HG02798 (cell line): ENCODE data around the gene TTLL1.

Experiments used
- ATAC-seq: cut with Tn5 transposase; IDR thresholded peaks from one replicate; pipeline ENCODE4 v1.9.1; 2021; ENCODE audit warnings: mild to moderate bottlenecking; ENCODE audit not compliant: unreplicated experiment, poor library complexity

The TTLL1 gene

GRCh38 chr22:43088984-43089717 lies at the start of gene TTLL1:
Gene TTLL1, minus strand, starts transcription at chr22:43089391. Its CDS starts 13,805 bp downstream, at chr22:43075586.
- peak; percentile 90 for ATAC-seq

- ATAC-seq, result no peak
These were observed 47.6 kb upstream of the TTLL1 start for GRCh38 chr22:43136801-43137200.

- ATAC-seq, result no peak
These were observed 47.1 kb upstream of the TTLL1 start for GRCh38 chr22:43136255-43136654.

- ATAC-seq, result no peak
These were observed 46.4 kb upstream of the TTLL1 start for GRCh38 chr22:43135565-43135964.

DNA sequence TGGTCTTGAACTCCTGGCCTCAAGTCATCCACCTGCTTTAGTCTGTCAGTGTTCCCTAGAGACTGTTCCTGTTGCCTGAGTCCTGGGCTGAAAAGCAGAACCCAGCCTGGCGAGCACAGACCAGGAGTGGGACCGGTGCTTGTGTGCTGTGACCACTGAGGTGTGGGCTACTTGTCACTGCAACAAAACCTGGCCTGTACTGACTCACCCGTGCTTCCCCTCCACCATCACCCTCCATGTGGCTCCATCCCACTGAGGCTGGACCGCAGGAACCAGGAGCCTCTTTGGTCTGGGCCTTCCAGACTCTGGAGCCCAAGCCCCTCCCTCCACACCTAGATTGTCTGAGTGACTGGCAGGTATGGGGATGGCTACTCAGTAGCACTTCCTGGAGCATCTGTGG lies 45.4 kb upstream of the TTLL1 start:
- no peak for ATAC-seq

DNA sequence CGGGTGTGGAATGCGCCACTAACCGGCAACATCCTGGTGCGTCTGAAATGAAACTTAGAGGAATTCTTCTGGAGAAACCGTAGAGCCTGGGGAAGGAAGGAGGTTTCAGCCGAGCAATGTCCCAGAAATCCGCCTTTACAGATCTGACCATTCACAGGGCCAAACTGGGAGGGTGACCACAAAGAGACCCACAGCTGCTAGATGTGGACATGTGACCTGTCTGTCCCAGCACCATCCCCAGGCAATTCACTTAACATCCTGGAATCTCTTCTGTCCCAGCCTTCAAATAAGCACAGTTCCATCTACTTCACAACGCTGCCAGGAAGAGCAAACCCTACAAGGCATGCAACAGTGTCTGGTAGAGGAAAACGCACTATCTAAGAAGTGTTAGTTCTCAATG lies 44.2 kb upstream of the TTLL1 start:
- no peak for ATAC-seq

DNA sequence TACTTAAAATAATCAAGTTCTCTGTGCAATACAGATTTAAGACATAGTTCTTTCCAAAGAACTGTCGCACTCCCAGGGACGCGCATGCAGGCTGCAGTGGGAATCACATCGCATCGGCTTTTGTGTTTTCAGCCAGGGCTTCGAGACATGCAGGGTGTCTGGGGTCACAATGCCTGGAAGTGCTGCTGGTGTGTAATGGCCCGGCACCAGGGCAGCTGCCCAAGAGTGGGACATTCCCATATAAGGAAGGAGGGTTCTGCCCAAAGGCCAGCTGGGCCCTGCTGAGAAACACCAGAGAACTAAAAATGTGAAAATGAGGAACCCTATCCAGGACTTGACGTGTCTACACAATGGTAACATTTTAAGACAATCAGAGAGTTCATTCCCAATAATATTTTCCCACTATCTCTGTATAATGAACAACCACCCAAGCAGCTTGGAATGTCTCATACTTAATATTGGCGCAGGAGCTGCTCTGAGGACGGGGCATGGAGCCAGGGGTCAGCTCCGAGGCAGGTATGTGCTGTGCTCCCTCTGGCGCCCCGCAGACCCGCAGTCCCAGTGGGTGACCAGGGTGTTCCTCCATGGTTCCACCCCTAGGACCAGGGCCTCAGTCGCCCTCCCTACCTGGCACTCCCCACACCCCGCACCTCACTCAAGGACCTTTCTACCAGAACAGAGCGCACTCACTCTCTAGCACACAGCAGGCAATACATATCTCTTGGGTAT lies 42.7 kb upstream of the TTLL1 start:
- no peak for ATAC-seq

- no peak for ATAC-seq
These were observed 40.5 kb upstream of the TTLL1 start for GRCh38 chr22:43129426-43130425.

GRCh38 chr22:43128928-43129424 lies 39.8 kb upstream of the TTLL1 start:
- no peak for ATAC-seq

DNA sequence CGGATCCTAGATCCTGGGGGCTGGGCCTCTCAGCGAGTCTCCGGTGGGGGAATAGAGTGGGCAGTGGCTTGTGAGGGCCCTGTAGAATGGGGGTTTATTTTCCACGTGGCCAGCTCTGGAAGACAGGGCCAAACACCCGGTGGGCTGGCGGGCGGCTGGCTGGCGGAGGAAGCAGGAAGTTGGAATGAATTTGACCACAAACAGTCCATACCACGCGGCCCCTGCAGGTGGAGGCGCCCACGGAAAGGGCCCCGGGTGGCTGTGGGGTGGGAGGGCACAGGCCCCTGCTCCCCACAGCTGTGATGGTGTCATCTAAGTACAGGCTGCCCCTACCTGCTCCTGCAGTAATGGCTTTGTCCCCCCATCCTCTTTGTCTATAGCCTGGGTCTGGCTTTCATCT lies 38.9 kb upstream of the TTLL1 start:
- ATAC-seq, result no peak

- no peak for ATAC-seq
These were observed 38.1 kb upstream of the TTLL1 start for GRCh38 chr22:43127166-43127908.

- ATAC-seq, result no peak
These were observed 37.4 kb upstream of the TTLL1 start for GRCh38 chr22:43126501-43127165.

- peak; percentile 78 for ATAC-seq
These were observed 29.8 kb upstream of the TTLL1 start for GRCh38 chr22:43118953-43119458.

- peak; percentile 9 for ATAC-seq
These were observed 29.0 kb upstream of the TTLL1 start for GRCh38 chr22:43118024-43118849.

DNA sequence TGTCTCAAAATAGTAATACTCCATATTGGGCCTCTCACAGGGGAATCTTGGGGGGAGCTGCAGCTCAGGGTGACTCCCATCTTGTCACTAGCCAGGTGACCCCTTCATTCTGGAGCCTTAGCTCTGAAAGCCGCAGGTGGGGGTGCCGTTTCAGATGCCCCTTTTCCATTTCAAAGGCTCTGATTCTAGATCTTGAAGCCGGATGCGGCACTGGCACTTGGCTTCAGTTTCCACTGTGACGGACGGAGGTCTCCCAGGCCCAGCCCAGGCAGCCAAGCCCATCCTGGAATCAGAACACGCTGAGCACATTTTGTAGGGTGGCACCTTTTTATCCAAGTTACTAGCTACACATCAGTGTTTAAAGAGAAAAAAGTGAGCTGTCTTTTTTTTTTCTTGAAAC lies 27.7 kb upstream of the TTLL1 start:
- no peak for ATAC-seq

- ATAC-seq, result no peak
These were observed 25.8 kb upstream of the TTLL1 start for GRCh38 chr22:43114958-43115357.

GRCh38 chr22:43113526-43114251 lies 24.5 kb upstream of the TTLL1 start:
- no peak for ATAC-seq
